ENCODE measurements around the gene ZNF22.

The ZNF22 gene

GRCh38 chr10:44978213-44978569 is 22.5 kb upstream of the ZNF22 start:
- no peak for DNase-seq

- DNase-seq, result no peak
Observed at GRCh38 chr10:44978570-44979280, 22.0 kb upstream of the ZNF22 start, which contains the start of gene DEPP1. TSS of gene DEPP1 (minus strand) at chr10:44978809. CDS start at chr10:44978030, 779 bp downstream.

- no peak for DNase-seq
Observed at GRCh38 chr10:44979281-44980191, 21.2 kb upstream of the ZNF22 start.

- no peak for DNase-seq
Observed at GRCh38 chr10:44980309-44981171, 20.2 kb upstream of the ZNF22 start.

- DNase-seq, result no peak
Observed at GRCh38 chr10:44981172-44982113, 19.3 kb upstream of the ZNF22 start.

- DNase-seq, result no peak
Observed at GRCh38 chr10:44982114-44982460, 18.6 kb upstream of the ZNF22 start.

- DNase-seq, result no peak
Observed at GRCh38 chr10:44982496-44982895, 18.2 kb upstream of the ZNF22 start.

- no peak for DNase-seq
Observed at GRCh38 chr10:44983066-44983894, 17.4 kb upstream of the ZNF22 start.

- no peak for DNase-seq
Observed at GRCh38 chr10:44983895-44984278, 16.8 kb upstream of the ZNF22 start.

GRCh38 chr10:44984671-44985101 is 16.0 kb upstream of the ZNF22 start:
- no peak for DNase-seq

- DNase-seq, result no peak
Observed at GRCh38 chr10:44985175-44985681, 15.5 kb upstream of the ZNF22 start.

- no peak for DNase-seq
Observed at GRCh38 chr10:44986179-44986578, 14.5 kb upstream of the ZNF22 start.

GRCh38 chr10:44986670-44987069 is 14.1 kb upstream of the ZNF22 start:
- DNase-seq, result no peak

- no peak for DNase-seq
Observed at GRCh38 chr10:44988957-44989585, 11.7 kb upstream of the ZNF22 start.

- no peak for DNase-seq
Observed at GRCh38 chr10:44989597-44990301, 11.0 kb upstream of the ZNF22 start.

GRCh38 chr10:44990302-44990655 is 10.4 kb upstream of the ZNF22 start:
- DNase-seq, result no peak

GRCh38 chr10:44990965-44991364 is 9.8 kb upstream of the ZNF22 start:
- no peak for DNase-seq

- no peak for DNase-seq
Observed at GRCh38 chr10:44991571-44991970, 9.2 kb upstream of the ZNF22 start.

GRCh38 chr10:44992070-44992731 is 8.5 kb upstream of the ZNF22 start:
- DNase-seq, result no peak
